HepG2 (cell line): ENCODE results near the gene CYB5A. TPM values are rescaled to one million over a fixed set of nuclear protein-coding genes. Genes with fewer than 3 reads are reported as not detected.

Source experiments
- ARID2 ChIP-seq: sonication (generic); formaldehyde crosslinking; IDR thresholded peaks from 2 replicates; pipeline ENCODE4 v1.8.1; 2022; ENCODE audit warnings: mild to moderate bottlenecking, missing genetic modification reagents, borderline replicate concordance
- ATF5 ChIP-seq: sonication (generic); formaldehyde crosslinking; IDR thresholded peaks from 2 replicates; pipeline ENCODE4 v1.4.0; 2020; ENCODE audit warnings: mild to moderate bottlenecking, low read depth, missing genetic modification reagents
- KDM4B ChIP-seq: sonication (generic); formaldehyde crosslinking; IDR thresholded peaks from 2 replicates; pipeline ENCODE4 v1.4.0; 2020; ENCODE audit warnings: missing genetic modification reagents
- KMT2B ChIP-seq: IDR thresholded peaks from 2 replicates; pipeline ENCODE4 v1.6.1; 2016; ENCODE audit warnings: missing genetic modification reagents, missing compliant biosample characterization
- NFYC ChIP-seq: IDR thresholded peaks from 2 replicates; pipeline ENCODE4 v1.6.1; 2016; ENCODE audit warnings: missing genetic modification reagents, missing compliant biosample characterization
- RARG ChIP-seq: sonication (generic); formaldehyde crosslinking; IDR thresholded peaks from 2 replicates; pipeline ENCODE4 v1.4.0; 2020; ENCODE audit warnings: low read depth, mild to moderate bottlenecking, missing genetic modification reagents
- RELA ChIP-seq: sonication (generic); formaldehyde crosslinking; IDR thresholded peaks from 2 replicates; pipeline ENCODE4 v1.4.0; 2020; ENCODE audit warnings: missing genetic modification reagents
- RORA ChIP-seq: sonication (generic); formaldehyde crosslinking; IDR thresholded peaks from 2 replicates; pipeline ENCODE4 v1.5.0; 2020; ENCODE audit warnings: mild to moderate bottlenecking, missing genetic modification reagents, moderate library complexity
- SNAPC5 ChIP-seq: sonication (generic); formaldehyde crosslinking; IDR thresholded peaks from 2 replicates; pipeline ENCODE4 v1.8.1; 2023; ENCODE audit warnings: mild to moderate bottlenecking, missing genetic modification reagents, borderline replicate concordance
- TEAD3 ChIP-seq: optimal IDR thresholded peaks from 2 replicates; pipeline ENCODE3; 2016; ENCODE audit warnings: borderline replicate concordance
- THAP11 ChIP-seq: IDR thresholded peaks from 2 replicates; pipeline ENCODE4 v1.6.1; 2016; ENCODE audit warnings: missing biosample characterization, missing genetic modification reagents
- ZBTB40 ChIP-seq, 2 experiments: fragments of 450-650 bp in 1 of 2; sonication (generic) in 1 of 2; formaldehyde crosslinking in 1 of 2; IDR thresholded peaks; 2 replicates each; pipeline versions ENCODE4 v1.6.1 to v1.8.0; 2016 to 2022; ENCODE audit warnings: antibody characterized with exemption in 1 of 2, mild to moderate bottlenecking in 1 of 2, missing genetic modification reagents in 1 of 2
- ZBTB7B ChIP-seq: sonication (generic); formaldehyde crosslinking; IDR thresholded peaks from 2 replicates; pipeline ENCODE4 v1.4.0; 2020; ENCODE audit warnings: missing genetic modification reagents
- ZGPAT ChIP-seq: IDR thresholded peaks from 2 replicates; pipeline ENCODE4 v1.6.1; 2016; ENCODE audit warnings: mild to moderate bottlenecking
- ZIK1 ChIP-seq: sonication (generic); formaldehyde crosslinking; IDR thresholded peaks from 2 replicates; pipeline ENCODE4 v1.5.0; 2020; ENCODE audit warnings: mild to moderate bottlenecking, low read depth, missing genetic modification reagents, borderline replicate concordance
- ZNF576 ChIP-seq: sonication (generic); formaldehyde crosslinking; IDR thresholded peaks from 2 replicates; pipeline ENCODE4 v1.4.0; 2020; ENCODE audit warnings: mild to moderate bottlenecking, missing genetic modification reagents
- ZNF747 ChIP-seq: sonication (generic); formaldehyde crosslinking; IDR thresholded peaks from 2 replicates; pipeline ENCODE4 v1.8.1; 2023; ENCODE audit warnings: missing genetic modification reagents, mild to moderate bottlenecking, borderline replicate concordance
- ZNF776 ChIP-seq: sonication (generic); formaldehyde crosslinking; IDR thresholded peaks from 2 replicates; pipeline ENCODE4 v1.4.0; 2020; ENCODE audit warnings: mild to moderate bottlenecking, missing genetic modification reagents
- ZSCAN20 ChIP-seq: sonication (generic); formaldehyde crosslinking; IDR thresholded peaks from 2 replicates; pipeline ENCODE4 v1.4.0; 2020; ENCODE audit warnings: missing genetic modification reagents, mild to moderate bottlenecking, borderline replicate concordance
- polyA plus RNA-seq, 8 experiments: library from polyadenylated mRNA; depleted of rRNA in 3 of 8; stranded (reverse) in 7 of 8; unstranded in 1 of 8; fragments of >200 nt; fragmentation: Illumina TruSeq in 4 of 8; extraction: Trizol in 4 of 8; gene quantifications; 2 replicates each; pipeline versions ENCODE4 v1.2.1 to v1.2.3, GENCODE V29; 2011 to 2016; ENCODE audit warnings: low read depth in 4 of 8, missing spikeins in 1 of 8, mixed read lengths in 1 of 8; ENCODE audit not compliant: insufficient read depth in 1 of 8
- total RNA-seq, 5 experiments: library from RNA; depleted of rRNA; stranded (reverse); fragments of >200 nt; fragmentation: Illumina TruSeq; extraction: Trizol; gene quantifications; 2 replicates each; pipeline ENCODE4 v1.2.3, GENCODE V29; 2016; ENCODE audit warnings: low read depth in 1 of 5

CYB5A gene
- total and polyA plus RNA-seq, 2 of the 13 experiments (the other 11 are each of a cell fraction or from before 2014, with no cell fraction given): 215 to 356 TPM

GRCh38 chr18:74225193-74225840 lies 66.4 kb downstream of the CYB5A start (continued):
- TF ChIP-seq ZGPAT (no peak), ZSCAN20 (CRISPR knock-in tag) (no peak), TEAD3 (CRISPR knock-in tag) (peak; percentile 53), KDM4B (CRISPR knock-in tag) (no peak), RORA (CRISPR knock-in tag) (no peak), KMT2B (CRISPR knock-in tag) (peak; percentile 33; the same call in 1 of the 2 replicates), ZNF747 (no peak), ZIK1 (CRISPR knock-in tag) (no peak), ATF5 (no peak), ZNF776 (CRISPR knock-in tag) (no peak), ZBTB7B (CRISPR knock-in tag) (no peak), ZNF576 (CRISPR knock-in tag) (no peak), RARG (CRISPR knock-in tag) (no peak), RELA (CRISPR knock-in tag) (no peak), SNAPC5 (CRISPR knock-in tag) (no peak), ZBTB40 (IDR thresholded peaks at IDR 0.05) (no peak), ZBTB40 (CRISPR knock-in tag; IDR thresholded peaks at IDR 0.05) (no peak), ARID2 (CRISPR knock-in tag) (no peak), THAP11 (CRISPR knock-in tag) (peak; percentile 33; the same call in 1 of the 2 replicates), NFYC (CRISPR knock-in tag) (peak; percentile 61)
